Dermis microvascular lymphatic vessel endothelial cell (primary cell): Measurements from ENCODE around the gene ZMYND8. TPM values are rescaled to one million over a fixed set of nuclear protein-coding genes. Genes with fewer than 3 reads are reported as not detected.

Source experiments
- DNase-seq, 2 donors: peaks; one replicate each; pipeline versions ENCODE4 v3.0.0 to v3.0.0-alpha.2; 2010; ENCODE audit warnings: low read depth in 2 of 2
- total RNA-seq: library from RNA; depleted of rRNA; stranded (reverse); fragments of >200 nt; gene quantifications from 2 replicates; pipeline ENCODE4 v1.2.1, GENCODE V29; 2014

ZMYND8 gene
- total RNA-seq, 1 donor from 2014 or later: 24.9 TPM

- no peak for DNase-seq
These were observed 23.9 kb downstream of the ZMYND8 start for GRCh38 chr20:47332381-47333206.

DNA sequence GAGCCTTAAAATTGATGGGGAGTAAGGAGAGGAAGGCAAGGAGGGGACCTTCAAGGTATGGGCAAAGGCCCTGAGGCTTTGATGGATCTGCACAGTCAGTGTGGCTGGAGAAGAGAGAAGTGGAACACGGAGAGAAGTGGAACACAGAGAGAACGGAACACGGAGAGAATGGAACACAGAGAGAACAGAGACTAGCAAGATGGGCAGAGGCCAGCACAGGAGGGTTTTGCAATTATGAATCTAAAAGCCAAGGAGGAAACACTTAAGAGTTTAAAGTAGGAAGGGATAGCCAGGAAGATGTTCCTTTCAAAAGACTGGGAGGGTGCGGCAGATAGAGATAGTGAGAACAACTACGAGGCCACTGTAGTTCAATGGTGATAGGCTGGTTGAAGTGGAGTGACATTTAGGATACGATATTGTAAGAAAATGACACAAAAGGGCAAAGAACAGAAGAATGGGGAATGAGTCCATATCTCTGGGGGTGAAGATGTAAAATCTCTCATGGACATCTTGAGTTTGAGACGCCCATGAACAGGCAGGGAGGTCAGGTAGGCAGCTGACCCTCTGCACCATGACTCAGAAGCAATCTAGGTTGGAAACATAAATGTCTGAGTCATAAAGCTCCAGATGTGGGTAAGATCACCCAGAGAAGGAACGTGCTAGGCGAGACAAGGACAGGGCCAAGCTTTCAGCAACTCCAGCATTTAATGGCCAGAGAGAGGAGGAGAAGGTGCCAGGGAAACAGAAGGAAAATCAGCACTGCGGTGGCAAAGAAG, 25.4 kb downstream of the ZMYND8 start:
- DNase-seq: peak in 1 of 2 donors; percentile 87

GRCh38 chr20:47330071-47330470, 26.4 kb downstream of the ZMYND8 start:
- DNase-seq: no peak

DNA sequence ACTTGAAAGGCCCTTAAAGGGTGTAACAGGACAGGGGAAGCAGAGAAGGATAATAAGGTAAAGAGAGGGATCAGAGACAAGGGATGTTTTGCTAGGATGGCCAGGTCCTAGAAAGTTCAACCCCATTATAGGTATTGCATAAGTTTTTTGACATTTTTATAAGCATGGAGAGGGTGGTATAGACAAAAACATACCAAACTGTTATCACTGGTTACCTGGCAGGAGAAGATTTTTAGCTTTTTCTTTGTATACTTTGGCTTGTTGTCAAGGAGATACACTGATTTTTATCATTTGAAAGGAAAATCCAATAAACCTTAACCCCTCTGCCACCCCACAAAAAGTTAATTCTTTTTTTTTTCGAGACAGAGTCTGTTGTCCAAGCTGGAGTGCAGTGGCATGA, 28.4 kb downstream of the ZMYND8 start:
- DNase-seq: no peak

DNA sequence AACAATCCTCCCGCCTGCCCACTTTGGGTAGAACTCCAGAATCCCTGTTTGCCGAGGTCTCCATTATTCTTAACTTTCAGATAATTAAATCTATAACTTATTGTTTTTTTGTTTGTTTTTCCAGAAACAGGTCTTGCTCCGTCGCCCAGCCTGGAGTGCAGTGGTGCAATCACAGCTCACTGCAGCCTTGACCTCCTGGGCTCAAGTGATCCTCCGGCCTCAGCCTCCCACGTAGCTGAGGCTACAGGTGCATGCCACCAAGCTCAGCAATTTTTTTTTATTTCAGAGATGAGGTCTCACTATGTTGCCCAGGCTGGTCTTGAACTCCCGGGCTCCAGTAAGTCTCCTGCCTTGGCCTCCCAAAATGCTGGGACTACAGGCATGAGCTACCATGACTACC, 28.8 kb downstream of the ZMYND8 start:
- no peak for DNase-seq

DNA sequence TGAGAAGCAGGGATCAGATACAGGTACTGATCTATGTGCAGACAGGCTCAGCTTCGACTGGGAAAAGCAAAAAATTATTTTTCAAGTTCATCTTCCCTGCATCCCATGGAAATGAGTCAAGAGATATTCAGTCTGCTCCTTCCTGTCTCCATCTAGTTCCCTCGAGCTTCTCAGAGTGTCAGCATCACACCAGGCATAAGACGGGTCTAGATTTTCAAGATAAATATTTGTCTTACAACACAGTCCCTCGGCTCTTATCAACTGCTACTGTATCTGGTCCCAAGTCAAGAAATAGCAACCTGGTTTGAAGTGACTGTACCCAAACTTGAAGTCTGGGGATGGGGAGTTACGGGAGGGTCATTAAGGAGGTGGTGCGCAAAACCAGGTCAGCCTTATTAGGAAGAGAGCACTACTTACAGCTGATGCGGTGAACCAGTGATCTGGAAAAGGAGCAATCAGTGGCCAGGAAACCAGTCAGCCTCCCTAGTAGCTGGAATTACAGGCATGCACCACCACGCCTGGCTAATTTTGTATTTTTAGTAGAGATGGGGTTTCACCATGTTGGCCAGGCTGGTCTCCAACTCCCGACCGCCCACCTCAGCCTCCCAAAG, 29.7 kb downstream of the ZMYND8 start:
- DNase-seq: peak in 1 of 2 donors; percentile 69

- DNase-seq: no peak
These were observed 31.3 kb downstream of the ZMYND8 start for GRCh38 chr20:47325242-47325641.

- DNase-seq: peak in 1 of 2 donors; percentile 17
These were observed 35.3 kb downstream of the ZMYND8 start for GRCh38 chr20:47320990-47321805.

DNA sequence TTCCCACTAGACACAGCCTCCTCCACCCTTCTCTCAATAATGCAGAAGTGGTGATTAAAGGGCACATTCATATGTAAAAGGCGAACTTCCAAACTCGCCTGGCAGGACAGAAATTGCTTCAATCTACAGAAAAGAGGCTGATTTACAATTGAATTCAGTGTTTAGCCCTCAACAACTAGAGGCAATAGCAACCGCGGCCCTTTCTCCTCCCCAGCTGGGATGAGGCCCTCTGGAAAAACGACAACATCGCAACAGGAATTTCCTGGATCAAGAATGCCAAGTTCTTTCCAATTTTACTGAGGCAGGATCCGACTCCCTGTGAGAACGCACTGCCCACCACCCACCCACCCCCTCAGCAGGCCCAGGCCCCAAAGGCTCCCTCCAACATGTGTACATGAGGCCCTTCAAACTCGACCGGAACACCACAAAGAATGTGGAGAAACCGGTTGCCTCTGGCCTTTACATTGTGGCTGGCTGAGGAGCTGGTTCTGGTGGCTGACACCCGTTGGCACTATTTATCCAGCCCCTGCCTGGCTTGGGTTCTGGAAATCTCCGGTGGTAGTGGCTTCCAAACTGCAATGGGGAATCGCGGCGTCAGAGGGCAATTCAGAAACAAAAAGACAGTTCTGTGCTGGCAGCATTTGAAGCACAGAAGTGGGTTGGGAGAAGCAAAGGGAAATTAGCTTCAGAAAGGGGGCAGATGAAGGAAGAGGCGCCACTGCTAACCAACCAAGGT, 36.8 kb downstream of the ZMYND8 start:
- DNase-seq: peak; percentile 88 to 91

GRCh38 chr20:47318586-47319516, 37.6 kb downstream of the ZMYND8 start:
- DNase-seq: peak; percentile 41 to 69

GRCh38 chr20:47318027-47318585, 38.4 kb downstream of the ZMYND8 start:
- no peak for DNase-seq

- DNase-seq: peak; percentile 93 to 98
These were observed 39.2 kb downstream of the ZMYND8 start for GRCh38 chr20:47317127-47317895.

- no peak for DNase-seq
These were observed 39.7 kb downstream of the ZMYND8 start for GRCh38 chr20:47316776-47317126.

GRCh38 chr20:47315339-47316056, 41.0 kb downstream of the ZMYND8 start:
- peak in 1 of 2 donors; percentile 79 for DNase-seq

DNA sequence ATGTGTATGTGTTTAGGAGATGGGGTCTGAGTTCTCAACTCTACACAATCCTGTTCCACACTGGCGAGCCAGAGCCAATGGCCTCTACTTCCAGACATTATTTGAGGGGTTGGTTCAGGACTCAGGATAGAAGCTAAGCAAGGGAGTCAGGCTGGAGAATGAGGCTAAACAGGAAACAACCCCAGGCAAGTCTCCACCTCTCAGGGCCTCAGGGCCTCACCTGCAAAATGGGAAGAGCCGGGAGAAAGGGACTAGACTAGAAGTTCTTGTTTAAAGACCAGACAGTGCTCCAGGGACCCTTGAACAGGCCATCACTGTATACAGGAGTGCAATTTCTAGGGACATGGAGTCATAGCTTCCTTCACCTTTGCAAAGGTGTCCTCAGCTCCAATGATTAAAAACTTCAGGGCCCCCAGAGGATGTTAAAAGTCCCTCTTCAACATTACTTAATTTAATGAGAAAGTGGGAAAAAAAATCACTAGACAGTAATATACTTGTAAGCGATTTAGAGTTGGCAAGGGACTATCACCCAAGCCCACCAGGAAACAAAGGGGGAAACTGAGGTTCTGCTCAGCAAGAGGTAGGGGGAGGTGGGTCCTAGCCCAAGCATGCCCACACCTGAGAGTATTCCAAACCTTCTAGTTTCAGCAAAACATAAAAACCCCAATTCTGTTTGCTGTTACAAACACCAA, 41.7 kb downstream of the ZMYND8 start:
- no peak for DNase-seq

DNA sequence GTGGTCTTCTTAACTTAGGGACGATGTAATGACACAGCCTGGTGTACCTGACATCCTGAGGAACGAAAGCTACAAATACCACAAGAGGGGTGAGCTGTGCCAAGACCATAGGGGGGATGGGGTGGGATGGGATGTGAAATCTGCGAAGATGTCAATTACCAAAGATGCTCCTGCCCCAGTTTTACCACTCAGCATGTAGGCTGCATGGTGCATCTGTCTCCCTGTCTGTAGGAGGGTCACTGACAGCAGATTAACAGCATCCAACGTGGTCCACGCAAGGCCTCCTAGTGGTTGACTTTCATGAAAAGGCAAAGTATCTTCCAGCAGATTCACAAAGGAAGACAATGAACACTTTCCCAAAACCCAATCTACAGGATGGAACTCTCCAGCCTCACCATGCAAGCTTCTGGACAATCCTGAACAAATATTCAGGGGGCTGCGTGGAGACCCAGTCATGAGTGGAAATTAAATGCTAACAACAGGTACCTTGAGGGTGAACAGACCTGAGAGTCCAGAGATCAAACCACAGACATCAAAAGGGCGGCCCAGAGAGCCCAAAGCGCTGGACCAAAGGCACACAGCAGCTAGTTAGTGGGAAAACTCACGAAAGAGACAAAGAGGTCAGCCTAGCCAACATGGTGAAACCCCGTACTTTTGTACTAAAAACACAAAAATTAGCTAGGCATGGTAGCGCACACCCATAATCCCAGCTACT, 44.4 kb downstream of the ZMYND8 start:
- no peak for DNase-seq

DNA sequence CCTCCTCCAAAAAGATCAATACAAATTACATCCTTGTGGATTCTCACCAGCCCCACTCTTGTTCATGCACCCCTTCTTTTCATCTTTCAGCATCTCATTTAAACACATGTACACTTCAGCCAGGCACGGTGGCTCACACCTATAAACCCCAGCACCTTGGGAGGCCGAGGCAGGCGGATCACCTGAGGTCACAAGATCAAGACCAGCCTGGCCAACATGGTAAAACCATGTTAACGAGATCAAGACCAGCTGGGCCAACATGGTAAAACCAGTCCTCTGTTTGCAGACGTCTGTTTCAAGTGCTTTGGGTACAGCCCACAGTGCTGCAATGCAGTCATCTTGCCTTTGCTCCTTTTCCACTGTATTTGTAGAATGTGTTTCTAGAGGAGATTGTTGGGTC, 45.3 kb downstream of the ZMYND8 start:
- DNase-seq: no peak
